ENCODE measurements around the gene PICK1.
"Not testable (repeated sequence)": the region's sequence is repeated elsewhere in the genome, so short reads cannot be mapped to it uniquely, and the experiment has no call there.

PICK1 gene

DNA sequence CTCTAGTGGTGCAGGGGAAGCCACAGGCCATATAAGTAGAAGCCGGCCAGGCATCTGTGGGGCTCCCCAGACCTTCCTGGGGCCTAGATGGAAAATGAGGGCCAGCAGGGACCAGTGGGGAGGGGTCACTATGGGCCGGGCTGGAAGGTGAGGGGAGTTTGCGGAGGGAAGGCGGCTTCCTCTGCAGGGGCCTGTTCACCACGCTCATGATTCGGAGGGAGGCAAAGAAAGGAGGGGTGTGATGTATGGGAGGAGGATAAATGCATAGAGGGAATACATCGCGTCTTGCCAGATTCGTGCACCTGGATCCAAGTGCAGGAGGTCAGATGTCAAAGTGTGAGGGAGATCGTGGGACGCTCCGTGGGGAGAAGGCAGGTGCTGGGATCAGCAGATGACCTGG, 19.9 kb downstream of the PICK1 start:
- no CpG with 5 or more reads among the region's 12 CpGs for WGBS (ENCODE audit: extremely low coverage, insufficient coverage, low lambda C conversion rate)
- Histone ChIP-seq H3K27ac (ENCODE audit: low read depth, low read length) (no peak overlapping the region), H2AK5ac (ENCODE audit: low read length) (no peak overlapping the region), H4K5ac (ENCODE audit: low read length) (no peak overlapping the region), H3K23ac (ENCODE audit: low read length) (no peak overlapping the region), H3K79me1 (ENCODE audit: low read length) (no peaks in the 10 kb centered on the region), H3K9ac (ENCODE audit: low read length) (no peak overlapping the region), H3K4me3 (ENCODE audit: low read length) (no peak overlapping the region), H3K56ac (ENCODE audit: low read length) (no peak overlapping the region), H3K4me2 (ENCODE audit: low read length) (no peak overlapping the region), H2BK15ac (replicated peaks; ENCODE audit: low read depth) (no peak overlapping the region), H2BK5ac (ENCODE audit: low read length) (no peak overlapping the region), H3K27me3 (ENCODE audit: insufficient read depth, low read length, poor library complexity) (peaks cover 2% of the 10 kb centered on the region), H3K36me3 (ENCODE audit: control insufficient read depth, insufficient read depth, low read length) (no peaks in the 10 kb centered on the region), H2BK120ac (ENCODE audit: low read depth, low read length) (no peak overlapping the region), H3K18ac (ENCODE audit: low read length) (no peak overlapping the region), H3K4ac (ENCODE audit: low read depth, low read length) (no peak overlapping the region), H3K4me1 (ENCODE audit: control insufficient read depth, low read depth, low read length) (no peaks in the 10 kb centered on the region), H3K79me2 (ENCODE audit: control insufficient read depth, insufficient read depth, low read length) (no peaks in the 10 kb centered on the region), H4K8ac (ENCODE audit: low read depth, low read length) (no peak overlapping the region)
- DNase-seq = no peak

- Histone ChIP-seq H2AK5ac (ENCODE audit: low read length) (no peak overlapping the region), H3K79me1 (ENCODE audit: low read length) (no peaks in the 10 kb centered on the region), H2BK120ac (ENCODE audit: low read depth, low read length) (no peak overlapping the region), H3K4me3 (ENCODE audit: low read length) (no peak overlapping the region), H3K4ac (ENCODE audit: low read depth, low read length) (no peak overlapping the region), H3K23ac (ENCODE audit: low read length) (no peak overlapping the region), H3K27ac (ENCODE audit: low read depth, low read length) (no peak overlapping the region), H3K18ac (ENCODE audit: low read length) (no peak overlapping the region), H3K36me3 (ENCODE audit: control insufficient read depth, insufficient read depth, low read length) (no peaks in the 10 kb centered on the region), H3K4me2 (ENCODE audit: low read length) (no peak overlapping the region), H3K56ac (ENCODE audit: low read length) (no peak overlapping the region), H3K79me2 (ENCODE audit: control insufficient read depth, insufficient read depth, low read length) (no peaks in the 10 kb centered on the region), H3K4me1 (ENCODE audit: control insufficient read depth, low read depth, low read length) (no peaks in the 10 kb centered on the region), H2BK15ac (replicated peaks; ENCODE audit: low read depth) (no peak overlapping the region), H2BK5ac (ENCODE audit: low read length) (no peak overlapping the region), H3K27me3 (ENCODE audit: insufficient read depth, low read length, poor library complexity) (peaks cover 2% of the 10 kb centered on the region), H4K8ac (ENCODE audit: low read depth, low read length) (no peak overlapping the region), H3K9ac (ENCODE audit: low read length) (no peak overlapping the region), H4K5ac (ENCODE audit: low read length) (no peak overlapping the region)
- no peak for DNase-seq
- no CpG with 5 or more reads among the region's 14 CpGs for WGBS (ENCODE audit: extremely low coverage, insufficient coverage, low lambda C conversion rate)
These were observed 20.4 kb downstream of the PICK1 start for GRCh38 chr22:38077595-38077994.

- H3K27me3 ChIP-seq (ENCODE audit: insufficient read depth, low read length, poor library complexity) = peaks cover 2% of the 10 kb centered on the region
These were observed 21.0 kb downstream of the PICK1 start for GRCh38 chr22:38078046-38078840.

GRCh38 chr22:38079208-38079607, 22.0 kb downstream of the PICK1 start:
- WGBS (ENCODE audit: extremely low coverage, insufficient coverage, low lambda C conversion rate) = no CpG with 5 or more reads among the region's 2 CpGs
- H3K36me3 ChIP-seq (ENCODE audit: control insufficient read depth, insufficient read depth, low read length); H3K56ac ChIP-seq (ENCODE audit: low read length); H2AK5ac ChIP-seq (ENCODE audit: low read length); H3K27me3 ChIP-seq (ENCODE audit: insufficient read depth, low read length, poor library complexity); H3K27ac ChIP-seq (ENCODE audit: low read depth, low read length); H4K5ac ChIP-seq (ENCODE audit: low read length); H3K4me3 ChIP-seq (ENCODE audit: low read length); H3K23ac ChIP-seq (ENCODE audit: low read length); H3K18ac ChIP-seq (ENCODE audit: low read length); H3K4me2 ChIP-seq (ENCODE audit: low read length); H2BK15ac ChIP-seq (replicated peaks; ENCODE audit: low read depth); H2BK120ac ChIP-seq (ENCODE audit: low read depth, low read length); H4K8ac ChIP-seq (ENCODE audit: low read depth, low read length); H3K79me2 ChIP-seq (ENCODE audit: control insufficient read depth, insufficient read depth, low read length); H3K4ac ChIP-seq (ENCODE audit: low read depth, low read length); DNase-seq; H3K9ac ChIP-seq (ENCODE audit: low read length); H3K4me1 ChIP-seq (ENCODE audit: control insufficient read depth, low read depth, low read length); H2BK5ac ChIP-seq (ENCODE audit: low read length); H3K79me1 ChIP-seq (ENCODE audit: low read length): not testable (repeated sequence)

More at GRCh38 chr22:38078046-38078840, 21.0 kb downstream of the PICK1 start:
- H2AK5ac ChIP-seq (ENCODE audit: low read length) = no peak overlapping the region
- no peaks in the 10 kb centered on the region for H3K4me1 ChIP-seq (ENCODE audit: control insufficient read depth, low read depth, low read length)
- no peak overlapping the region for H3K27ac ChIP-seq (ENCODE audit: low read depth, low read length)
- H2BK15ac ChIP-seq (replicated peaks; ENCODE audit: low read depth) = no peak overlapping the region
- no peak overlapping the region for H4K5ac ChIP-seq (ENCODE audit: low read length)
- no peak for DNase-seq
- H3K18ac ChIP-seq (ENCODE audit: low read length) = no peak overlapping the region
- H3K9ac ChIP-seq (ENCODE audit: low read length) = no peak overlapping the region
- no peak overlapping the region for H3K56ac ChIP-seq (ENCODE audit: low read length)
- no peak overlapping the region for H2BK5ac ChIP-seq (ENCODE audit: low read length)
- no peak overlapping the region for H4K8ac ChIP-seq (ENCODE audit: low read depth, low read length)
- H3K79me2 ChIP-seq (ENCODE audit: control insufficient read depth, insufficient read depth, low read length) = no peaks in the 10 kb centered on the region
- no peak overlapping the region for H3K4ac ChIP-seq (ENCODE audit: low read depth, low read length)
- no peak overlapping the region for H2BK120ac ChIP-seq (ENCODE audit: low read depth, low read length)
- no peaks in the 10 kb centered on the region for H3K36me3 ChIP-seq (ENCODE audit: control insufficient read depth, insufficient read depth, low read length)
- no peak overlapping the region for H3K4me2 ChIP-seq (ENCODE audit: low read length)
- WGBS (ENCODE audit: extremely low coverage, insufficient coverage, low lambda C conversion rate) = no CpG with 5 or more reads among the region's 22 CpGs
- H3K23ac ChIP-seq (ENCODE audit: low read length) = no peak overlapping the region
- no peaks in the 10 kb centered on the region for H3K79me1 ChIP-seq (ENCODE audit: low read length)
- no peak overlapping the region for H3K4me3 ChIP-seq (ENCODE audit: low read length)

DNA sequence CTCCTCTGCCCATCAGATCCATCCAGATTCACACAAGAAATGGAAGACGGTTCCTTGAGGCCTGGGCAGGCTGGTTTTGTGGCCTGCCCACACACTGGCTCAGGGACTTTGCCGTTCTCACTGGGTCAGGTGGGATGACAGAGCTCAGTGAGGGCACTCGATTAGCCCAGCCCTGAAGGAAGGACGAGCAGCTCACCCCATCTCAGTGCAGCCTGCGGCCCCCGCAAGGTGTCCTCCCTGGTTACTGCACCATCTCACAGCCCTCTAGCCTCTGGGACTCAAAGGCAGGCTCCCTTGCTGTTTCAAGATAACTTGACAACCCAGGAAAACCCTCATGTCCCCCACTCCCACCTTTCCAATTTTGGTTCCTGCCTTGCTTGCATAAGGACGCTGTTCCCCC, 22.6 kb downstream of the PICK1 start:
- no peaks in the 10 kb centered on the region for H3K4me1 ChIP-seq (ENCODE audit: control insufficient read depth, low read depth, low read length)
- no peak overlapping the region for H3K4me2 ChIP-seq (ENCODE audit: low read length)
- no CpG with 5 or more reads among the region's 7 CpGs for WGBS (ENCODE audit: extremely low coverage, insufficient coverage, low lambda C conversion rate)
- no peak overlapping the region for H2AK5ac ChIP-seq (ENCODE audit: low read length)
- no peaks in the 10 kb centered on the region for H3K79me2 ChIP-seq (ENCODE audit: control insufficient read depth, insufficient read depth, low read length)
- H3K79me1 ChIP-seq (ENCODE audit: low read length) = no peaks in the 10 kb centered on the region
- no peak overlapping the region for H4K8ac ChIP-seq (ENCODE audit: low read depth, low read length)
- H4K5ac ChIP-seq (ENCODE audit: low read length) = no peak overlapping the region
- no peak overlapping the region for H3K9ac ChIP-seq (ENCODE audit: low read length)
- H3K56ac ChIP-seq (ENCODE audit: low read length) = no peak overlapping the region
- no peaks in the 10 kb centered on the region for H3K36me3 ChIP-seq (ENCODE audit: control insufficient read depth, insufficient read depth, low read length)
- H3K4me3 ChIP-seq (ENCODE audit: low read length) = no peak overlapping the region
- H3K18ac ChIP-seq (ENCODE audit: low read length) = no peak overlapping the region
- no peak overlapping the region for H3K23ac ChIP-seq (ENCODE audit: low read length)
- no peak overlapping the region for H2BK120ac ChIP-seq (ENCODE audit: low read depth, low read length)
- H2BK5ac ChIP-seq (ENCODE audit: low read length) = no peak overlapping the region
- H2BK15ac ChIP-seq (replicated peaks; ENCODE audit: low read depth) = no peak overlapping the region
- no peak for DNase-seq
- H3K4ac ChIP-seq (ENCODE audit: low read depth, low read length) = no peak overlapping the region
- H3K27me3 ChIP-seq (ENCODE audit: insufficient read depth, low read length, poor library complexity) = peaks cover 2% of the 10 kb centered on the region
- no peak overlapping the region for H3K27ac ChIP-seq (ENCODE audit: low read depth, low read length)

GRCh38 chr22:38080474-38080849, 23.3 kb downstream of the PICK1 start:
- Histone ChIP-seq H4K8ac (ENCODE audit: low read depth, low read length) (no peak overlapping the region), H3K4me3 (ENCODE audit: low read length) (no peak overlapping the region), H2BK120ac (ENCODE audit: low read depth, low read length) (no peak overlapping the region), H3K56ac (ENCODE audit: low read length) (no peak overlapping the region), H3K27ac (ENCODE audit: low read depth, low read length) (no peak overlapping the region), H3K27me3 (ENCODE audit: insufficient read depth, low read length, poor library complexity) (peaks cover 2% of the 10 kb centered on the region), H3K4ac (ENCODE audit: low read depth, low read length) (no peak overlapping the region), H2BK15ac (replicated peaks; ENCODE audit: low read depth) (no peak overlapping the region), H3K4me1 (ENCODE audit: control insufficient read depth, low read depth, low read length) (no peaks in the 10 kb centered on the region), H3K18ac (ENCODE audit: low read length) (no peak overlapping the region), H3K36me3 (ENCODE audit: control insufficient read depth, insufficient read depth, low read length) (no peaks in the 10 kb centered on the region), H3K23ac (ENCODE audit: low read length) (no peak overlapping the region), H3K79me2 (ENCODE audit: control insufficient read depth, insufficient read depth, low read length) (no peaks in the 10 kb centered on the region), H2AK5ac (ENCODE audit: low read length) (no peak overlapping the region), H4K5ac (ENCODE audit: low read length) (no peak overlapping the region), H3K9ac (ENCODE audit: low read length) (no peak overlapping the region), H2BK5ac (ENCODE audit: low read length) (no peak overlapping the region), H3K79me1 (ENCODE audit: low read length) (no peaks in the 10 kb centered on the region), H3K4me2 (ENCODE audit: low read length) (no peak overlapping the region)
- no peak for DNase-seq
- no CpG with 5 or more reads among the region's 11 CpGs for WGBS (ENCODE audit: extremely low coverage, insufficient coverage, low lambda C conversion rate)
